PC-9 (cell line): ENCODE measurements around the gene KIAA1217. TPM values are rescaled to one million over a fixed set of nuclear protein-coding genes. Genes with fewer than 3 reads are reported as not detected.

ENCODE experiments used
- BruUV-seq: library from RNA; stranded (reverse); fragments of 400-500 nt; replicated peaks from 2 replicates; lab custom pipeline; 2021; lab: Mats Ljungman, UMichigan
- CTCF ChIA-PET: fragments of 300-600 bp; sonication (Branson Sonifier 250); formaldehyde crosslinking; loops from one replicate; lab custom pipeline; 2022; ENCODE audit warnings: antibody characterized with exemption; lab: Charles Lee
- POLR2A ChIA-PET: fragments of 300-600 bp; sonication (Branson Sonifier 250); formaldehyde crosslinking; loops from one replicate; lab custom pipeline; 2022; ENCODE audit warnings: antibody characterized with exemption; ENCODE audit not compliant: unreplicated experiment; lab: Charles Lee
- DNase-seq, 2 experiments: peaks; one replicate each; pipeline versions ENCODE4 v3.0.0 to v3.0.0-alpha.2; 2015 to 2022; ENCODE audit warnings: mixed read lengths in 1 of 2
- H2AFZ ChIP-seq: fragments of 200-600 bp; sonication (generic); 2 replicates; pipeline ENCODE4 v1.8.1; 2017; ENCODE audit warnings: antibody characterized with exemption
- H3F3A ChIP-seq: fragments of 200-600 bp; sonication (generic); 2 replicates; pipeline ENCODE4 v1.8.1; 2017; ENCODE audit warnings: antibody characterized with exemption, mild to moderate bottlenecking, low read depth; ENCODE audit not compliant: insufficient read depth
- H3K27ac ChIP-seq: fragments of 200-600 bp; sonication (generic); 2 replicates; pipeline ENCODE4 v1.6.1; 2016; ENCODE audit warnings: mixed run types
- H3K27me3 ChIP-seq: fragments of 200-600 bp; sonication (generic); 2 replicates; pipeline ENCODE4 v1.6.1; 2016; ENCODE audit warnings: low read depth, mixed run types; ENCODE audit not compliant: insufficient read depth
- H3K36me3 ChIP-seq: fragments of 200-600 bp; sonication (generic); 2 replicates; pipeline ENCODE4 v1.6.1; 2016; ENCODE audit warnings: low read depth, mixed run types
- H3K4me1 ChIP-seq: fragments of 200-600 bp; sonication (generic); replicated peaks from 2 replicates; pipeline ENCODE4 v1.6.1; 2016; ENCODE audit warnings: mixed run types; ENCODE audit not compliant: insufficient read depth
- H3K4me2 ChIP-seq: fragments of 200-600 bp; sonication (generic); 2 replicates; pipeline ENCODE4 v1.6.1; 2017; ENCODE audit warnings: mixed run types
- H3K4me3 ChIP-seq: fragments of 200-600 bp; sonication (generic); 2 replicates; pipeline ENCODE4 v1.6.1; 2016; ENCODE audit warnings: mixed run types
- H3K79me2 ChIP-seq: fragments of 200-600 bp; sonication (generic); 2 replicates; pipeline ENCODE4 v1.6.1; 2017; ENCODE audit warnings: low read depth, mixed run types
- H3K9me2 ChIP-seq: fragments of 200-600 bp; sonication (generic); 2 replicates; pipeline ENCODE4 v1.8.1; 2017; ENCODE audit warnings: mild to moderate bottlenecking; ENCODE audit not compliant: insufficient read depth
- H3K9me3 ChIP-seq: fragments of 200-600 bp; sonication (generic); 2 replicates; pipeline ENCODE4 v1.8.1; 2016; ENCODE audit warnings: low read depth; ENCODE audit not compliant: insufficient read depth
- H4K20me1 ChIP-seq: fragments of 200-600 bp; sonication (generic); 2 replicates; pipeline ENCODE4 v1.8.1; 2017; ENCODE audit not compliant: insufficient read depth
- EZH2 ChIP-seq: fragments of 200-600 bp; sonication (generic); IDR thresholded peaks from 2 replicates; pipeline ENCODE4 v1.8.0; 2017; ENCODE audit warnings: antibody characterized with exemption, low read depth
- intact Hi-C: fragments of 100-400 bp; cut with micrococcal nuclease; formaldehyde crosslinking; loops from one replicate; pipeline ENCODE4 v1.10.0; 2022; ENCODE audit not compliant: unreplicated experiment
- total RNA-seq: library from RNA; stranded (reverse); gene quantifications from 2 replicates; pipeline ENCODE4 v1.2.3, GENCODE V29; 2021
- TF ChIP-seq, protein P1 (sequence below): fragments of 200-600 bp; sonication (generic); conservative IDR thresholded peaks from 2 replicates; pipeline ENCODE4 v1.6.1; 2017; ENCODE audit warnings: mixed run types, antibody characterized with exemption, mild to moderate bottlenecking, moderate library complexity

KIAA1217 gene
- total RNA-seq, 1 experiment from 2014 or later = 41.1 TPM

DNA sequence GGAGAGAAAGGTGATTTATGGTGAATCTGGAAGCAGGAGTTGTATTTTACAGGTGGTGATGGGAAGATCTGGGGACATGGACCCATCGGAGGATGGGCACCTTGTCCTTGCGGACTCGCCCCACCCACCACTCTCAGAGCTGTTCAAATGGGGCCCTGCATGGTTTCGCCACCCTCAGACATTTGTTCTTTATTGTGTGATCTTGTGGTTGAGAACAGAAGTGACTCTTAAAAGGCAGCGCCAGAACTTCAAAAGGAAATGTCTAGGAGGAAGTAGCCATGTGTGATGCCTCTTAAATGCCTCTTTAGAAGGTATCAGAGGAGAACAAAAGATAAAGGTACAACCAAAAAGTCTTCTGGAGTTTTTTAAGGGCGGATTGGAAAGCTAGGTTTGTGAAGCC is 205.7 kb downstream of the KIAA1217 start:
- Histone ChIP-seq H3K27ac (no peak overlapping the region), H4K20me1 (no peaks in the 10 kb centered on the region), H3K36me3 (no peaks in the 10 kb centered on the region), H3K79me2 (no peaks in the 10 kb centered on the region), H3K9me3 (no peaks in the 10 kb centered on the region), H3K4me3 (no peak overlapping the region), H2AFZ (no peak overlapping the region), H3K4me1 (no peaks in the 10 kb centered on the region), H3F3A (no peaks in the 10 kb centered on the region), H3K9me2 (no peaks in the 10 kb centered on the region), H3K27me3 (no peaks in the 10 kb centered on the region), H3K4me2 (no peak overlapping the region)
- POLR2A ChIA-PET = no interaction called here
- intact Hi-C loops = no loop called here
- TF ChIP-seq, protein P1, sequence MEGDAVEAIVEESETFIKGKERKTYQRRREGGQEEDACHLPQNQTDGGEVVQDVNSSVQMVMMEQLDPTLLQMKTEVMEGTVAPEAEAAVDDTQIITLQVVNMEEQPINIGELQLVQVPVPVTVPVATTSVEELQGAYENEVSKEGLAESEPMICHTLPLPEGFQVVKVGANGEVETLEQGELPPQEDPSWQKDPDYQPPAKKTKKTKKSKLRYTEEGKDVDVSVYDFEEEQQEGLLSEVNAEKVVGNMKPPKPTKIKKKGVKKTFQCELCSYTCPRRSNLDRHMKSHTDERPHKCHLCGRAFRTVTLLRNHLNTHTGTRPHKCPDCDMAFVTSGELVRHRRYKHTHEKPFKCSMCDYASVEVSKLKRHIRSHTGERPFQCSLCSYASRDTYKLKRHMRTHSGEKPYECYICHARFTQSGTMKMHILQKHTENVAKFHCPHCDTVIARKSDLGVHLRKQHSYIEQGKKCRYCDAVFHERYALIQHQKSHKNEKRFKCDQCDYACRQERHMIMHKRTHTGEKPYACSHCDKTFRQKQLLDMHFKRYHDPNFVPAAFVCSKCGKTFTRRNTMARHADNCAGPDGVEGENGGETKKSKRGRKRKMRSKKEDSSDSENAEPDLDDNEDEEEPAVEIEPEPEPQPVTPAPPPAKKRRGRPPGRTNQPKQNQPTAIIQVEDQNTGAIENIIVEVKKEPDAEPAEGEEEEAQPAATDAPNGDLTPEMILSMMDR = no peak
- no peak for DNase-seq
- BruUV-seq = no TSS peak
- CTCF ChIA-PET = no interaction called here

- Histone ChIP-seq H3K4me1 (no peaks in the 10 kb centered on the region), H3K27ac (no peak overlapping the region), H3F3A (no peaks in the 10 kb centered on the region), H2AFZ (no peak overlapping the region), H3K27me3 (no peaks in the 10 kb centered on the region), H3K9me2 (no peaks in the 10 kb centered on the region), H4K20me1 (no peaks in the 10 kb centered on the region), H3K4me3 (no peak overlapping the region), H3K79me2 (no peaks in the 10 kb centered on the region), H3K4me2 (no peak overlapping the region), H3K9me3 (no peaks in the 10 kb centered on the region), H3K36me3 (no peaks in the 10 kb centered on the region)
- ChIA-PET POLR2A (no interaction called here), CTCF (no interaction called here)
- BruUV-seq = no TSS peak
- peak in 1 of 2 experiments; percentile 49 for DNase-seq
- intact Hi-C loops = no loop called here
- TF ChIP-seq EZH2 = no peak
- TF ChIP-seq, protein P1 = no peak
Measured at GRCh38 chr10:24415455-24416125, 206.7 kb downstream of the KIAA1217 start.

DNA sequence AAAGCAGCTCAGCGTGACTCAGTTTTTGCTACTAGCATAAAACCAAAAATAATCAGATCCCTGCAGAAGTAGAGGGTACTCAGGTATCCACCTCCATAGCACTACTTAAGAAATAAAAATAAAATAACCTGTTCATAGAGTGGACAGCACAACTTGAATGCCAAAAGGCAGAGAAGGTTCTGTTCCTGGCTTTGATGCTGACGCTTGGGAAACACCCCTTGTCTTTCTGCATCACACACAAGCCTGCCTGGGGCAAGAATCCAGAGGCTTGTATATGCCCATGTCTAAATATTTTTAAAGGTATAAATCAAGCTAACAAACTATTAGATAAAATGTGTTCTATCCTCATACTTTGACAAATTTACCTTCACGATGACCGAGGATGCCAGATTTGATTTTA is 207.3 kb downstream of the KIAA1217 start:
- no peaks in the 10 kb centered on the region for H3K9me3 ChIP-seq
- H3K4me1 ChIP-seq = no peaks in the 10 kb centered on the region
- H3K4me2 ChIP-seq = no peak overlapping the region
- DNase-seq = no peak
- no peaks in the 10 kb centered on the region for H3K36me3 ChIP-seq
- no peaks in the 10 kb centered on the region for H3K79me2 ChIP-seq
- no peak overlapping the region for H2AFZ ChIP-seq
- no peaks in the 10 kb centered on the region for H3K9me2 ChIP-seq
- intact Hi-C loops = no loop called here
- ChIA-PET POLR2A (no interaction called here), CTCF (no interaction called here)
- no peaks in the 10 kb centered on the region for H4K20me1 ChIP-seq
- TF ChIP-seq, protein P1 = no peak
- no peak for TF ChIP-seq EZH2
- no peak overlapping the region for H3K4me3 ChIP-seq
- H3K27ac ChIP-seq = no peak overlapping the region
- no TSS peak for BruUV-seq
- H3K27me3 ChIP-seq = no peaks in the 10 kb centered on the region
- no peaks in the 10 kb centered on the region for H3F3A ChIP-seq
